SH-SY5Y (cell line): Measurements from ENCODE around the gene TRPC1.

ENCODE experiments used
- GATA2 ChIP-seq: IDR thresholded peaks from 2 replicates; pipeline ENCODE4 v1.6.1; 2011; ENCODE audit warnings: mild to moderate bottlenecking, low read depth, low read length
- GATA3 ChIP-seq: IDR thresholded peaks from 2 replicates; pipeline ENCODE4 v1.6.1; 2011; ENCODE audit warnings: low read depth, mild to moderate bottlenecking, low read length, moderate library complexity

DNA sequence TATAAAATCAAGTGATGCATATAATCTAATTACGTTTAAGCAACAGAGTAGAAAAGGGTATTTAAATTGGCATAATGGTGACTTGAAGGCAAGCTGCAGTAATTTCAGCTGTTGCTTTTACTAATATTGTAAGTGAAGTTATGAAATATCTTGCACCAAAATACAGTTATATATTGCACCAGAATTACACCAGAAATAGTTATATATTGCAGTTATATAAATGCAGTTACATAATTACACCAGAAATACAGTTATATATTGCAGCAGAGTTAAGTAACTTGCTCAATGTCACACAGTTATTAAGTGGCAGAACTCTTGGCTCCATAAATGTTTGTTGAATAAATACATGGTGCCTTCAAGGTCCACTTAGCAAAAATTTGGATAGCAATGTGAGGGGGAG is 113.7 kb downstream of the TRPC1 start:
- TF ChIP-seq GATA2 (no peak), GATA3 (no peak)
